Measurements from ENCODE around the gene PRKAG2.

Gene PRKAG2

DNA sequence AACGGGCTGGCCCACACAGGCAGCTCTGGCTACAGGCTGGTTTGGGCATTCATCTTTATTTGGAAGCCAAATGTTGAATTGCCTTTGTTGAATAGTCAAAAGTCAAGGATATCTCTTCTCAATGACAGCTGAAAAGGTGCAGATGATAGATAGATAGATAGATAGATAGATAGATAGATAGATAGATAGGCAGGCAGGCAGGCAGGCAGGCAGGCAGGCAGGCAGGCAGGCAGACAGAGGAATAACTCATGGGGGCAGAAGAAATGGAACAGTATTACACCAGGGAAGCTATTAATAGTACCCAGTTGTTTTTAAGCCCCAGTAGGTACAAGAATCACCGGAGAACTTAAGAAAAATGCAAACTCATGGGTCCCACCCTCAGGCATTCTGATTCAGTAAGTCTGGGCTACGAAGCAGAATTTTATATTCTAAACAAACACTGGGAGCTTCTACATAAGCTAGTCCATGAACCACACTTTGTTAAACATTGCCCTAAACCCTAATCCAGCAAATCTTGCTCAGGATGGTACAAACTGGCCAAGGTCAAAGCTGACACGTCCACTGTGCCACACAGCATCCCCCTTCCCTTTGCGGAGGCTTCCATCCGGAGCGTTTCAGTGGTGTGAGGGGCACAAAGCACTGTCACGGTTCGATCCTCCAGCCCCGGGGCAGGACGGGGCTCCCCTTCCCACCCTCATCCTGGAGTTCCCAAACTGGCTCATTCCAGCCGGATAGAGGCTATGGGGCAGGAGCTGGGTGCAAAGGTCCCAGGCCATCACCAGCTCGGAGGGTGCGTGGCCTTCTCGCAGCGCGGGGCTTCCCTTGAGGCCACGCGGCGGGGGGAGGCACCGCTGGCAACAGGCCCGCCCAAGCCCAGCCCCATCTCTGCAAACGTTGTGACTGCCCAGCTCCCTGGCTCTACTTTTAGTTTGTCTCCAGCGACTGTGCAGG, 6.7 kb downstream of the PRKAG2 start:
- no peaks in the 10 kb centered on the region for H4K20me1 ChIP-seq (ENCODE audit: low read depth, low read length)
- H3K79me2 ChIP-seq (ENCODE audit: insufficient read depth, low read length): no peaks in the 10 kb centered on the region
- H3K9me2 ChIP-seq (replicated peaks; ENCODE audit: insufficient read depth, low read length): no peaks in the 10 kb centered on the region
- H3F3A ChIP-seq (ENCODE audit: insufficient read depth): no peaks in the 10 kb centered on the region
- H3K9me3 ChIP-seq (ENCODE audit: insufficient read depth, low read length): no peaks in the 10 kb centered on the region
- no peak overlapping the region for H3K9ac ChIP-seq (ENCODE audit: low read length)
- no peak overlapping the region for H3K4me3 ChIP-seq (ENCODE audit: insufficient read depth, low read length, poor library complexity, severe bottlenecking)
- H3K27ac ChIP-seq (ENCODE audit: low read depth, low read length): no peak overlapping the region
- no peak overlapping the region for H3K4me2 ChIP-seq (ENCODE audit: low read depth, low read length, poor library complexity, severe bottlenecking)
- H2AFZ ChIP-seq (ENCODE audit: low read depth, low read length, severe bottlenecking): no peak overlapping the region
- no peaks in the 10 kb centered on the region for H3K36me3 ChIP-seq (ENCODE audit: low read length)
- H3K27me3 ChIP-seq (ENCODE audit: low read length): no peaks in the 10 kb centered on the region
- no peak for TF ChIP-seq EZH2phosphoT487 (conservative IDR thresholded peaks at IDR 0.05; ENCODE audit: low read length)
- TF ChIP-seq, protein P1, sequence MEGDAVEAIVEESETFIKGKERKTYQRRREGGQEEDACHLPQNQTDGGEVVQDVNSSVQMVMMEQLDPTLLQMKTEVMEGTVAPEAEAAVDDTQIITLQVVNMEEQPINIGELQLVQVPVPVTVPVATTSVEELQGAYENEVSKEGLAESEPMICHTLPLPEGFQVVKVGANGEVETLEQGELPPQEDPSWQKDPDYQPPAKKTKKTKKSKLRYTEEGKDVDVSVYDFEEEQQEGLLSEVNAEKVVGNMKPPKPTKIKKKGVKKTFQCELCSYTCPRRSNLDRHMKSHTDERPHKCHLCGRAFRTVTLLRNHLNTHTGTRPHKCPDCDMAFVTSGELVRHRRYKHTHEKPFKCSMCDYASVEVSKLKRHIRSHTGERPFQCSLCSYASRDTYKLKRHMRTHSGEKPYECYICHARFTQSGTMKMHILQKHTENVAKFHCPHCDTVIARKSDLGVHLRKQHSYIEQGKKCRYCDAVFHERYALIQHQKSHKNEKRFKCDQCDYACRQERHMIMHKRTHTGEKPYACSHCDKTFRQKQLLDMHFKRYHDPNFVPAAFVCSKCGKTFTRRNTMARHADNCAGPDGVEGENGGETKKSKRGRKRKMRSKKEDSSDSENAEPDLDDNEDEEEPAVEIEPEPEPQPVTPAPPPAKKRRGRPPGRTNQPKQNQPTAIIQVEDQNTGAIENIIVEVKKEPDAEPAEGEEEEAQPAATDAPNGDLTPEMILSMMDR (IDR thresholded peaks at IDR 0.05; ENCODE audit: insufficient read depth, low read length, poor library complexity, severe bottlenecking): no peak

- Histone ChIP-seq H3K27ac (ENCODE audit: low read depth, low read length) (no peak overlapping the region), H3K4me2 (ENCODE audit: low read depth, low read length, poor library complexity, severe bottlenecking) (no peak overlapping the region), H2AFZ (ENCODE audit: low read depth, low read length, severe bottlenecking) (no peak overlapping the region), H4K20me1 (ENCODE audit: low read depth, low read length) (no peaks in the 10 kb centered on the region), H3K79me2 (ENCODE audit: insufficient read depth, low read length) (no peaks in the 10 kb centered on the region), H3F3A (ENCODE audit: insufficient read depth) (no peaks in the 10 kb centered on the region), H3K27me3 (ENCODE audit: low read length) (no peaks in the 10 kb centered on the region), H3K9me2 (replicated peaks; ENCODE audit: insufficient read depth, low read length) (no peaks in the 10 kb centered on the region), H3K36me3 (ENCODE audit: low read length) (no peaks in the 10 kb centered on the region), H3K9me3 (ENCODE audit: insufficient read depth, low read length) (no peaks in the 10 kb centered on the region), H3K9ac (ENCODE audit: low read length) (no peak overlapping the region), H3K4me3 (ENCODE audit: insufficient read depth, low read length, poor library complexity, severe bottlenecking) (no peak overlapping the region)
- TF ChIP-seq EZH2phosphoT487 (conservative IDR thresholded peaks at IDR 0.05; ENCODE audit: low read length): no peak
- TF ChIP-seq, protein P1 (IDR thresholded peaks at IDR 0.05; ENCODE audit: insufficient read depth, low read length, poor library complexity, severe bottlenecking): no peak
Observed at GRCh38 chr7:151869455-151869854, 7.5 kb downstream of the PRKAG2 start.

GRCh38 chr7:151869109-151869428, 7.8 kb downstream of the PRKAG2 start:
- Histone ChIP-seq H3K27ac (ENCODE audit: low read depth, low read length) (no peak overlapping the region), H3F3A (ENCODE audit: insufficient read depth) (no peaks in the 10 kb centered on the region), H3K27me3 (ENCODE audit: low read length) (no peaks in the 10 kb centered on the region), H3K4me2 (ENCODE audit: low read depth, low read length, poor library complexity, severe bottlenecking) (no peak overlapping the region), H3K79me2 (ENCODE audit: insufficient read depth, low read length) (no peaks in the 10 kb centered on the region), H4K20me1 (ENCODE audit: low read depth, low read length) (no peaks in the 10 kb centered on the region), H2AFZ (ENCODE audit: low read depth, low read length, severe bottlenecking) (no peak overlapping the region), H3K9me3 (ENCODE audit: insufficient read depth, low read length) (no peaks in the 10 kb centered on the region), H3K36me3 (ENCODE audit: low read length) (no peaks in the 10 kb centered on the region), H3K9me2 (replicated peaks; ENCODE audit: insufficient read depth, low read length) (no peaks in the 10 kb centered on the region), H3K4me3 (ENCODE audit: insufficient read depth, low read length, poor library complexity, severe bottlenecking) (no peak overlapping the region), H3K9ac (ENCODE audit: low read length) (no peak overlapping the region)
- TF ChIP-seq, protein P1 (IDR thresholded peaks at IDR 0.05; ENCODE audit: insufficient read depth, low read length, poor library complexity, severe bottlenecking): no peak
- TF ChIP-seq EZH2phosphoT487 (conservative IDR thresholded peaks at IDR 0.05; ENCODE audit: low read length): no peak
